Measurements from ENCODE around the gene OR4D6. TPM values are rescaled to one million over a fixed set of nuclear protein-coding genes. Genes with fewer than 3 reads are reported as not detected.

Gene OR4D6
- total RNA-seq, 4 donors from 2014 or later: not detected

Other genes starting within 250 kb of the OR4D6 start
- 1 to 10 TPM; 1.9 to 7.0 (median 2.6) TPM for gene MPEG1, start 244.0 kb upstream of the OR4D6 start, total RNA-seq
- gene OR5AN1, start 98.1 kb upstream of the OR4D6 start, total RNA-seq: not detected
- not detected for gene OR5A2, start 30.5 kb upstream of the OR4D6 start, total RNA-seq
- gene OR5A1, start 20.5 kb upstream of the OR4D6 start, total RNA-seq: not detected
- gene OR4D10, start 16.4 kb downstream of the OR4D6 start, total RNA-seq: not detected
- gene OR4D11, start 46.6 kb downstream of the OR4D6 start, total RNA-seq: not detected
- gene OR4D9, start 54.6 kb downstream of the OR4D6 start, total RNA-seq: not detected
- gene OSBP, start 158.8 kb downstream of the OR4D6 start, total RNA-seq: 10 to 100 TPM; 27.4 to 45.2 (median 34.9) TPM
- 10 to 100 TPM; 19.0 to 29.9 (median 26.2) TPM for gene PATL1, start 212.1 kb downstream of the OR4D6 start, total RNA-seq